SU-DHL-6 (cell line): ENCODE measurements around the gene CACNG7.

Experiments used
- CTCF ChIP-seq: fragments of 200-600 bp; sonication (generic); IDR thresholded peaks from one replicate; pipeline ENCODE4 v1.5.1; 2017; ENCODE audit warnings: antibody characterized with exemption, mild to moderate bottlenecking, low read length, moderate library complexity; ENCODE audit not compliant: insufficient read depth, poor library complexity, severe bottlenecking
- EZH2phosphoT487 ChIP-seq: fragments of 200-600 bp; sonication (generic), shearing (Covaris generic); conservative IDR thresholded peaks from 2 replicates; pipeline ENCODE4 v1.6.1; 2018; ENCODE audit warnings: mild to moderate bottlenecking, antibody characterized with exemption, low read length, moderate library complexity, mixed read lengths

- no peak for TF ChIP-seq CTCF
- TF ChIP-seq EZH2phosphoT487 = no peak
Measured at GRCh38 chr19:53867225-53868090, 41.6 kb upstream of the CACNG7 start, which contains the start of gene MYADM.
